IMR-90 (cell line): Measurements from ENCODE around the gene CALD1. TPM values are rescaled to one million over a fixed set of nuclear protein-coding genes. Genes with fewer than 3 reads are reported as not detected.

ENCODE experiments used
- ATAC-seq: fragments of 200-7000 bp; cut with Tn5 transposase; 2 replicates; pipeline ENCODE4 v1.9.1; 2020; ENCODE audit warnings: low read depth, mild to moderate bottlenecking, moderate library complexity
- BruUV-seq: library from RNA; stranded (reverse); fragments of 400-500 nt; replicated peaks from 2 replicates; lab custom pipeline; 2021; lab: Mats Ljungman, UMichigan
- CTCF ChIA-PET: fragments of 300-600 bp; formaldehyde crosslinking; extraction: SDS; loops from one replicate; lab custom pipeline; 2021; ENCODE audit warnings: antibody characterized with exemption; lab: Yijun Ruan, JAX
- POLR2A ChIA-PET: fragments of 300-600 bp; sonication (Branson Sonifier 250); formaldehyde crosslinking; loops from one replicate; lab custom pipeline; 2022; ENCODE audit warnings: antibody characterized with exemption; ENCODE audit not compliant: unreplicated experiment; lab: Charles Lee
- DNase-seq: peaks from one replicate; pipeline ENCODE4 v3.0.0; 2013
- H2AFZ ChIP-seq: replicated peaks from 2 replicates; pipeline ENCODE3; 2013; ENCODE audit warnings: low read length, mild to moderate bottlenecking; ENCODE audit not compliant: poor library complexity
- H2AK5ac ChIP-seq: 2 replicates; pipeline ENCODE4 v1.6.1; 2013; ENCODE audit warnings: low read depth, low read length, inconsistent platforms
- H2AK9ac ChIP-seq: replicated peaks from 2 replicates; pipeline ENCODE3; 2013; ENCODE audit warnings: mild to moderate bottlenecking, low read depth, low read length, moderate library complexity; ENCODE audit not compliant: poor library complexity
- H2BK120ac ChIP-seq: 2 replicates; pipeline ENCODE4 v1.6.1; 2013; ENCODE audit warnings: low read depth, low read length, inconsistent platforms
- H2BK15ac ChIP-seq: 3 replicates; pipeline ENCODE4 v1.6.1; 2013; ENCODE audit warnings: low read depth, low read length, inconsistent platforms
- H2BK20ac ChIP-seq: 2 replicates; pipeline ENCODE4 v1.6.1; 2013; ENCODE audit warnings: low read depth, mild to moderate bottlenecking, inconsistent platforms, low read length, moderate library complexity
- H2BK5ac ChIP-seq: 2 replicates; pipeline ENCODE4 v1.6.1; 2013; ENCODE audit warnings: mild to moderate bottlenecking, low read depth, low read length, inconsistent platforms; ENCODE audit not compliant: poor library complexity, severe bottlenecking
- H3K14ac ChIP-seq: replicated peaks from 2 replicates; pipeline ENCODE4 v1.6.1; 2013; ENCODE audit warnings: low read depth, low read length, inconsistent platforms
- H3K18ac ChIP-seq: 2 replicates; pipeline ENCODE4 v1.6.1; 2013; ENCODE audit warnings: low read depth, low read length, control low read depth
- H3K23ac ChIP-seq: 2 replicates; pipeline ENCODE4 v1.6.1; 2013; ENCODE audit warnings: low read depth, low read length, inconsistent platforms
- H3K27ac ChIP-seq: 2 replicates; pipeline ENCODE4 v1.5.1; 2013; ENCODE audit warnings: mild to moderate bottlenecking, control low read depth, low read length; ENCODE audit not compliant: insufficient read depth
- H3K27me3 ChIP-seq: 2 replicates; pipeline ENCODE4 v1.6.1; 2013; ENCODE audit warnings: low read length; ENCODE audit not compliant: control insufficient read depth, insufficient read depth
- H3K36me3 ChIP-seq: 2 replicates; pipeline ENCODE4 v1.6.1; 2013; ENCODE audit warnings: low read length, mixed read lengths; ENCODE audit not compliant: control insufficient read depth, insufficient read depth
- H3K4ac ChIP-seq: 2 replicates; pipeline ENCODE4 v1.6.1; 2013; ENCODE audit warnings: low read depth, low read length, inconsistent platforms
- H3K4me1 ChIP-seq: 2 replicates; pipeline ENCODE4 v1.6.1; 2013; ENCODE audit warnings: low read length, mixed read lengths; ENCODE audit not compliant: control insufficient read depth, insufficient read depth
- H3K4me2 ChIP-seq: 2 replicates; pipeline ENCODE4 v1.6.1; 2013; ENCODE audit warnings: low read depth, mild to moderate bottlenecking, control low read depth, low read length, moderate library complexity
- H3K4me3 ChIP-seq: 2 replicates; pipeline ENCODE4 v1.5.1; 2013; ENCODE audit warnings: low read depth, mild to moderate bottlenecking, control low read depth, low read length, moderate library complexity; ENCODE audit not compliant: insufficient read depth
- H3K56ac ChIP-seq: 2 replicates; pipeline ENCODE4 v1.6.1; 2013; ENCODE audit warnings: low read length, inconsistent platforms; ENCODE audit not compliant: insufficient read depth; ENCODE audit errors: extremely low read depth
- H3K79me1 ChIP-seq, 2 experiments: 2 replicates each; pipeline ENCODE4 v1.6.1; 2013; ENCODE audit warnings: low read length in 2 of 2, inconsistent platforms in 1 of 2, low read depth in 1 of 2
- H3K9ac ChIP-seq: 2 replicates; pipeline ENCODE4 v1.6.1; 2013; ENCODE audit warnings: low read depth, low read length, control low read depth
- H3K9me1 ChIP-seq: 2 replicates; pipeline ENCODE4 v1.6.1; 2013; ENCODE audit warnings: low read length, inconsistent platforms; ENCODE audit not compliant: insufficient read depth
- H3K9me3 ChIP-seq: 2 replicates; pipeline ENCODE4 v1.6.1; 2013; ENCODE audit warnings: low read length; ENCODE audit not compliant: control insufficient read depth, insufficient read depth
- H4K20me1 ChIP-seq: 2 replicates; pipeline ENCODE4 v1.6.1; 2013; ENCODE audit warnings: low read length, inconsistent platforms; ENCODE audit not compliant: insufficient read depth
- H4K5ac ChIP-seq: 2 replicates; pipeline ENCODE4 v1.6.1; 2013; ENCODE audit warnings: mild to moderate bottlenecking, low read depth, low read length, control low read depth
- H4K8ac ChIP-seq, 2 experiments: 2 replicates each; pipeline ENCODE4 v1.6.1; 2013; ENCODE audit warnings: low read depth in 2 of 2, low read length in 2 of 2, control low read depth in 1 of 2, inconsistent platforms in 1 of 2
- H4K91ac ChIP-seq: 2 replicates; pipeline ENCODE4 v1.6.1; 2013; ENCODE audit warnings: low read depth, low read length, inconsistent platforms; ENCODE audit not compliant: insufficient read depth
- CEBPB ChIP-seq: IDR thresholded peaks from 2 replicates; pipeline ENCODE4 v1.6.1; 2012; ENCODE audit warnings: low read depth, low read length, improper control_type of control experiment
- CHD1 ChIP-seq: IDR thresholded peaks from 2 replicates; pipeline ENCODE4 v1.6.1; 2012; ENCODE audit warnings: low read depth, low read length, improper control_type of control experiment
- CTCF ChIP-seq: conservative IDR thresholded peaks from 2 replicates; pipeline ENCODE4 v1.5.1; 2012; ENCODE audit warnings: mild to moderate bottlenecking, low read depth, low read length, improper control_type of control experiment
- MAFK ChIP-seq: IDR thresholded peaks from 2 replicates; pipeline ENCODE4 v1.6.1; 2012; ENCODE audit warnings: low read depth, low read length, improper control_type of control experiment
- MXI1 ChIP-seq: IDR thresholded peaks from 2 replicates; pipeline ENCODE4 v1.6.1; 2012; ENCODE audit warnings: low read depth, mild to moderate bottlenecking, low read length, moderate library complexity, borderline replicate concordance
- NFE2L2 ChIP-seq: fragments of 150-350 bp; IDR thresholded peaks from 2 replicates; pipeline ENCODE4 v1.6.1; 2016; ENCODE audit warnings: low read depth, mild to moderate bottlenecking, low read length
- RFX5 ChIP-seq: IDR thresholded peaks from 2 replicates; pipeline ENCODE4 v1.8.0; 2012; ENCODE audit warnings: low read depth, mild to moderate bottlenecking, low read length, moderate library complexity
- WGBS, 2 experiments: methylation state at CpG; one replicate each; pipeline versions ENCODE4 v1.1.5 to v1.1.7; 2013; ENCODE audit warnings: missing lambda C conversion rate in 2 of 2; ENCODE audit not compliant: insufficient read length in 1 of 2; ENCODE audit errors: extremely low coverage in 2 of 2; 5-methylcytosine and 5-hydroxymethylcytosine counted together
- dilution Hi-C: fragments of 300-500 bp; cut with HindIII; formaldehyde crosslinking; loops from one replicate; pipeline ENCODE4 v1.14.3; 2018; ENCODE audit warnings: low sequenced_read_pairs; ENCODE audit not compliant: unreplicated experiment
- in situ Hi-C: fragments of 300-500 bp; cut with MboI; formaldehyde crosslinking; loops from 3 replicates; pipeline ENCODE4 v1.14.3; 2019; ENCODE audit warnings: low sequenced_read_pairs, inconsistent platforms, mixed read lengths
- intact Hi-C: fragments of 100-400 bp; cut with micrococcal nuclease; formaldehyde crosslinking; loops from 2 replicates; pipeline ENCODE4 v1.10.0; 2022
- polyA plus RNA-seq, 3 experiments: library from polyadenylated mRNA; depleted of rRNA; stranded (reverse); fragments of >200 nt; gene quantifications; 2 replicates each; pipeline ENCODE4 v1.2.3, GENCODE V29; 2012; ENCODE audit warnings: low replicate concordance in 1 of 3
- total RNA-seq: library from RNA; depleted of rRNA; stranded (reverse); fragments of >200 nt; gene quantifications from 2 replicates; pipeline ENCODE4 v1.2.3, GENCODE V29; 2012

Gene CALD1
- total and polyA plus RNA-seq, 2 of the 4 experiments (the other 2 are of a cell fraction), result 375 to 487 TPM

GRCh38 chr7:134799377-134799776, 19.9 kb downstream of the CALD1 start:
- dilution Hi-C loops, result no loop called here
- Histone ChIP-seq H4K8ac (peak overlapping the region in 1 of 2 experiments; percentile 12; a peak in 1 of 4 replicates), H2AK5ac (no peak overlapping the region), H3K9me3 (no peaks in the 10 kb centered on the region), H4K20me1 (peaks cover 63% of the 10 kb centered on the region), H3K4ac (no peak overlapping the region), H2BK15ac (no peak overlapping the region), H3K23ac (no peak overlapping the region), H2AFZ (no peak overlapping the region), H3K4me1 (peaks cover 11% of the 10 kb centered on the region), H4K5ac (no peak overlapping the region), H3K56ac (no peak overlapping the region), H3K79me1 (peaks cover 5 to 39% of the 10 kb centered on the region in 2 experiments; a peak in 3 of 4 replicates), H3K9me1 (peaks cover 11% of the 10 kb centered on the region), H3K27ac (no peak overlapping the region), H2BK20ac (no peak overlapping the region), H3K4me3 (no peak overlapping the region), H3K27me3 (no peaks in the 10 kb centered on the region), H2BK120ac (no peak overlapping the region), H3K4me2 (peak overlapping the region; percentile 43; the same call in 1 of the 2 replicates), H3K18ac (no peak overlapping the region; the same call in 1 of the 2 replicates), H4K91ac (no peak overlapping the region), H2AK9ac (no peak overlapping the region), H3K9ac (no peak overlapping the region), H3K36me3 (peaks cover 13% of the 10 kb centered on the region), H2BK5ac (peak overlapping the region; percentile 70), H3K14ac (no peak overlapping the region)
- WGBS, 2 experiments, result no CpG with 5 or more reads among the region's 5 CpGs
- BruUV-seq, result no TSS peak
- DNase-seq (no peak), ATAC-seq (no peak)
- TF ChIP-seq CHD1 (no peak), MXI1 (no peak), RFX5 (no peak), MAFK (no peak), NFE2L2 (no peak), CEBPB (no peak), CTCF (no peak)
- POLR2A ChIA-PET, result interaction anchor here (0.7 kb wide), 1 partner anchor 142 kb away, joined by 4 read pairs; no protein-coding TSS in a partner anchor
- CTCF ChIA-PET, result interaction anchor here (0.6 kb wide), 1 partner anchor 96 kb away, joined by 3 read pairs; no protein-coding TSS in a partner anchor
- in situ Hi-C loops, result no loop called here
- intact Hi-C loops, result no loop called here
